ENCODE data around the gene BOLA2B.

BOLA2B gene

GRCh38 chr16:30187556-30187865 is 6.0 kb downstream of the BOLA2B start:
- TF ChIP-seq ZFX (IDR thresholded peaks at IDR 0.05) (no peak), CTCF (conservative IDR thresholded peaks at IDR 0.05) (peak; percentile 23)
- no peak overlapping the region for H3K27ac ChIP-seq

GRCh38 chr16:30186782-30187555 is 6.5 kb downstream of the BOLA2B start:
- TF ChIP-seq ZFX (IDR thresholded peaks at IDR 0.05) = no peak
- peak; percentile 51; the same call in 1 of the 2 replicates for TF ChIP-seq CTCF (conservative IDR thresholded peaks at IDR 0.05)
- H3K27ac ChIP-seq = no peak overlapping the region

DNA sequence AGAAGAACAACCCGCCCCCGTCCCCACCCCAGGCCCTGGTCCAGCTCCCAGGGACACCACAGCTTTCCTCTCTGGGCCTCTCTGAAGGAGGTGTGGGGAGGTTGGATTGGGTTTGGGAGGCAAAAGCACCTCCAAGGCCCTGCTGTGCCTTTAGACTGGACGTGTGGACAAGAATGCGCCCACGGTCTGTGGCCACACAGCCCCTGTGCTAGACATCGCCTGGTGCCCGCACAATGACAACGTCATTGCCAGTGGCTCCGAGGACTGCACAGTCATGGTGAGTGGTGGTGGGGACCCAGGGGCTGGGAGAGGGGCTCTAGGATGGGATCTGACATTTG is 7.1 kb downstream of the BOLA2B start:
- TF ChIP-seq ZFX (IDR thresholded peaks at IDR 0.05) (no peak), CTCF (conservative IDR thresholded peaks at IDR 0.05) (no peak)
- no peak overlapping the region for H3K27ac ChIP-seq

DNA sequence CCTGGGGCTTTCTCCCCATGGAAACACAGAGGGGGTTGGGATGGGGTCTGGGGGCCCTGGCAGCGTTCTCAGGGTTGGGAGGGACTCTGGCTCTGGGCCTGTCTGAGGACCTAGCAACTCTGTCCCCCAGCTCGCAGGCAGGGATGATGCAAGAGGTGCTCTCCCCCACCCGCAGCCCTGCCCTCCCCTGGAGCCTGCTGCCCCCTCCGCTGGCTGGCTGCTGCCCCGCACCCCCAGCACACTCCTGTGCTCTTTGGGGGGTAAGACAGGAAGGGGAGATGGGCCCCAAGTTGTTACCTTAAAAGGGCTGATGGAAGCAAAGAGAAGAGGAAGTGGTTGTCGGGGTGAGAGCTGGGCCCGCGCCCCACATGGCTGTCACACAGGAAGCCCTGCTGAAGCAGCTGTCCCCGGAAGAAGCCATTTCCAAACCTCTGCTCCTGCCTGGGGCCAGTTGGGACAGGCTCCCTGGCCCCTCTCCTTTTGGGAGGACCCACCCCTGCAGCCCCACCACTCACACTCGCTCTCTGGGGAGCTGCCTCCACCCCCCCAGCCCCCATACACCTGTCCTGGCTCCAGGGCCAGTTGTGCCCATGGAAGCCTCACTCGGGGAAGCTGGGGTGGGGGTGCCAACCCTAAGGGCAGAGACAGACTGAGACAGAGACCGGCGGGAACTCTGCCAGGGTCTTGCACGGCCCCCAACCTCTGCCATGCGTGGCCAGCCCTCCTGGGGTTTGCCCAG is 7.6 kb downstream of the BOLA2B start:
- H3K27ac ChIP-seq = no peak overlapping the region
- TF ChIP-seq ZFX (IDR thresholded peaks at IDR 0.05) (no peak), CTCF (conservative IDR thresholded peaks at IDR 0.05) (no peak)

GRCh38 chr16:30184891-30185682 is 8.4 kb downstream of the BOLA2B start:
- no peak overlapping the region for H3K27ac ChIP-seq
- TF ChIP-seq ZFX (IDR thresholded peaks at IDR 0.05) = no peak

DNA sequence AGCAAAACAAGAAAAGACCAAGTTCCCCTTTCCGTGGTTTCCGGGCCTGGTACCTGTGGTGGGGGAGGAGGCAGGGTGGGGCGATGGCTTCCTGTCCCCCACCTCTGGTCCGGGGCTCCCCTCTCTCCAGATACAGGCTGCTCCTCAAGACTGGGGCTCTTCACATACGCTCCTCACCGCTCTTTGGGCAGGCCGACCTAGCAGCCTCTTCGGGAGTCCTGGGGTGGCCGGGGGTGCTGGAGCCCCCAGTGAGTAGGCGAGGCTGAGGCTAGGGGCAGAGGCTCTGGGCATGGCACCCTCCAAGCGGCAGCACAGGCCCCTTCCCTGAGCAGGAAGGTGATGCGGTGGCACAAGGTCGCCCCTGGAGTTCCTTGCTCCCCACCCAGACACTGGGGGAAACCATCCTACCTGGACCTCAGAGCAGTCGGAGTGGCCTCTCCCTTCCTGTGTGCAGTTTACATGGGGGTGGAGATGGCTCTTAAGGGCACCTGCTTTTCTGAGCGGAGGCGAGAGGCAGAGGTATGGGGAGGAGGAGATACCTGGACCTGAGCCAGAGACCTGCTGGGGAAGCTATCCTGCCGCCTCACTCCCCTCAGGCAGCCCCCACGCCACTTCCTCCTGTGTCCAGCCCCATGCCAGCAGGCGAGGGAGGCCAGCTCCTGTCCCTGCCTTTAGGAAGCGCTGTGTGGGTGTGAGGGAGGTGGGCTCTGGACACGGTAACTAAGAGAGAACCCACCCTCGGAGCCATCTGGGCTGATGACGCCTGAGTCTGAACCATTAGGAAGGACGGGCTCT is 9.2 kb downstream of the BOLA2B start:
- no peak overlapping the region for H3K27ac ChIP-seq

More for the DNA sequence above, 9.2 kb downstream of the BOLA2B start:
- no peak for TF ChIP-seq ZFX (IDR thresholded peaks at IDR 0.05)
- no peak for TF ChIP-seq CTCF (conservative IDR thresholded peaks at IDR 0.05)
